Astrocyte of the cerebellum (primary cell): ENCODE data around the gene CEACAM7.
"Not testable (repeated sequence)": the region's sequence is repeated elsewhere in the genome, so short reads cannot be mapped to it uniquely, and the experiment has no call there.

Experiments
- DNase-seq: peaks from one replicate; pipeline ENCODE4 v3.0.0-alpha.2; 2011; ENCODE audit warnings: low read depth
- H3K4me3 ChIP-seq: 2 replicates; pipeline ENCODE4 v1.5.1; 2011; ENCODE audit warnings: mild to moderate bottlenecking, low read depth, low read length, moderate library complexity
- CTCF ChIP-seq: IDR thresholded peaks from 2 replicates; pipeline ENCODE4 v1.5.1; 2012; ENCODE audit warnings: low read length, low read depth, moderate library complexity, mild to moderate bottlenecking; ENCODE audit errors: missing control alignments
- in situ Hi-C: cut with HindIII; loops from 2 replicates; pipeline ENCODE4 v1.10.0; 2017; ENCODE audit warnings: low sequenced_read_pairs

The CEACAM7 gene

DNA sequence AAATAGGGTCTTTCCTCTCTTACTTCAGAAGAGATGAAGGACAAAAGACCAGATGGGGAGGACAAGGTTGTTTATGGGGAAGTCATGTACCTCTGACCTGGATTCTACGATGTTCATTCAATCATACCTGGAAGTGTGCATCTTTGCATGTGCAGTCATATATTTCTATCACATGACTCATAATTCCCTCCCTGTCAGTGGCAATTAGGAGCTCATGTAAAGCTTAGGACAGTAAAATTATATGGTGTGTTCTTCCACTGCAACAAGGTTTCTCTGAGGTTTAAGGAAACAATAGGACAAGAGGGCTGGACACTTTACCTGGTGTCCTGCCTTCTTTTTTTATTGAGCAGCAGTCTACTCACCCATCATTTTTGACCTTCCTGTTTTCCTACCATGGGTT lies 19.8 kb downstream of the CEACAM7 start:
- DNase-seq: no peak
- H3K4me3 ChIP-seq: no peak overlapping the region

DNA sequence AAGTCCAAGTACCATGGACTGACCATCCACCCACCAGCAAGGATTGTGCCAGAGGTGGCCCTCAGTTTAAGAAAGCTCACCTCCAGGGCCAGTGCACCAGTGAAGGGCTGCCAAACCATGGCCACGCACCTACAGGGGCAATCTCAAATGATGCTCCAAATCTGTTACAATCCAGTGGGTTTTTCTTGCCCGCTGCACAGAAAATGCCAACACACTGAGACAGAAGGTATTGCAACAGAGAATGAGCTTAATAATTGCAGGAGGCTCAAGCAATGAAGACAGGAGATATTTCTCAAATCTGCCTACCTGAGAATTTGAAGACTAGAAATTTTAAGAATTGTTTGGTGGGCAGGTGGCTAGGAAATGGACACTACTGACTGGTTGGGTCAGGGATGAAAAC lies 22.0 kb downstream of the CEACAM7 start:
- in situ Hi-C loops: no loop called here
- TF ChIP-seq CTCF: no peak
- H3K4me3 ChIP-seq: no peak overlapping the region
- DNase-seq: no peak

More for the DNA sequence above, 19.8 kb downstream of the CEACAM7 start:
- in situ Hi-C loops: no loop called here
- TF ChIP-seq CTCF: no peak

- no peak for TF ChIP-seq CTCF
- in situ Hi-C loops: no loop called here
- no peak for DNase-seq
- no peak overlapping the region for H3K4me3 ChIP-seq
Measured at GRCh38 chr19:41657157-41657556, 30.9 kb downstream of the CEACAM7 start.

GRCh38 chr19:41656756-41657155 lies 31.3 kb downstream of the CEACAM7 start:
- in situ Hi-C loops, DNase-seq, H3K4me3 ChIP-seq: not testable (repeated sequence)

- TF ChIP-seq CTCF: no peak
- no peak for DNase-seq
- H3K4me3 ChIP-seq: no peak overlapping the region
- in situ Hi-C loops: no loop called here
Measured at GRCh38 chr19:41652250-41652649, 35.8 kb downstream of the CEACAM7 start.

DNA sequence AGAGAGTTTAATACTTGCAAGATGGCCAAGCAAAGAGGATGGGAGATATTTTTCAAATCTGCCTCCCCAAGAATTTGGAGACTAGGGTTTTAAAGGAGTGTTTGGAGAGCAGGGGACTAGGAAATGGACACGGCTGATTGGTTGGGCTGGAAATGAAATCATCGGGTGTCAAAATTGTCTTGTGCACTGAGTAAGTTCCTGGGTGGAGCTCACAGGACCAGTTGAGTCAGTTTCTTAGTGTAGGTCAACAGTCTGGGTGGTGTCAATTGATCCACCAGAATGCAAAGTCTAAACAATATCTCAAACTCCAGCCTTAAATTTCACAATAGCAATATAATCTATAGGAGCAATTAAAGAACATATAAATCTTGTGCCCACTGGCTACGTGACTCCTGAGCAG lies 38.2 kb downstream of the CEACAM7 start:
- in situ Hi-C loops: no loop called here
- no peak for TF ChIP-seq CTCF
- no peak for DNase-seq
- H3K4me3 ChIP-seq: no peak overlapping the region

GRCh38 chr19:41646589-41647204 lies 41.4 kb downstream of the CEACAM7 start:
- peak; percentile 25 for TF ChIP-seq CTCF
- no peak overlapping the region for H3K4me3 ChIP-seq
- DNase-seq: no peak
- in situ Hi-C loops: no loop called here
